ENCODE results near the gene OR9Q2.

DNA sequence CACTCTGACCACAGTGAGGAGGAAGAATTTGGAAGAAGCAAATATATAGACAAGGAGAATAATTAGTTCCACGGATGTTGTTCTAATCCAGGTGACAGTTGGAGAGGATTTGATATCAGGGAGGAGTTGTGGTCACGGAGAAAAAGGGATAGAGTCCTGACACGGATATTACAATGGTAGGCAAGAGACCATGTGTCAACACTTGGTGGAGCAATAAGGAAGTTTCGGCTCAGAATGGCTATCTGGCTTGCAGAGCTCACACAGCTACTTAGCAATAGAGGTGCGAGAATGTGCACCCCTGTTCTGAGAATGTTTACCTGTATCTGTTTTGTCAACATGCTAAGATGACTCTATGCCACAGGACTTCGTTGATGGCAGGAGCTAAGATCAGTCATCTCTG, 10.4 kb upstream of the OR9Q2 start:
- TF ChIP-seq, protein P1, sequence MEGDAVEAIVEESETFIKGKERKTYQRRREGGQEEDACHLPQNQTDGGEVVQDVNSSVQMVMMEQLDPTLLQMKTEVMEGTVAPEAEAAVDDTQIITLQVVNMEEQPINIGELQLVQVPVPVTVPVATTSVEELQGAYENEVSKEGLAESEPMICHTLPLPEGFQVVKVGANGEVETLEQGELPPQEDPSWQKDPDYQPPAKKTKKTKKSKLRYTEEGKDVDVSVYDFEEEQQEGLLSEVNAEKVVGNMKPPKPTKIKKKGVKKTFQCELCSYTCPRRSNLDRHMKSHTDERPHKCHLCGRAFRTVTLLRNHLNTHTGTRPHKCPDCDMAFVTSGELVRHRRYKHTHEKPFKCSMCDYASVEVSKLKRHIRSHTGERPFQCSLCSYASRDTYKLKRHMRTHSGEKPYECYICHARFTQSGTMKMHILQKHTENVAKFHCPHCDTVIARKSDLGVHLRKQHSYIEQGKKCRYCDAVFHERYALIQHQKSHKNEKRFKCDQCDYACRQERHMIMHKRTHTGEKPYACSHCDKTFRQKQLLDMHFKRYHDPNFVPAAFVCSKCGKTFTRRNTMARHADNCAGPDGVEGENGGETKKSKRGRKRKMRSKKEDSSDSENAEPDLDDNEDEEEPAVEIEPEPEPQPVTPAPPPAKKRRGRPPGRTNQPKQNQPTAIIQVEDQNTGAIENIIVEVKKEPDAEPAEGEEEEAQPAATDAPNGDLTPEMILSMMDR (conservative IDR thresholded peaks at IDR 0.05; ENCODE audit: low read length): no peak
- no peak for TF ChIP-seq EZH2phosphoT487 (IDR thresholded peaks at IDR 0.05; ENCODE audit: borderline replicate concordance, low read depth, low read length)

All from OCI-LY7 (cell line).